ENCODE data around the gene DUSP22.

The DUSP22 gene

DNA sequence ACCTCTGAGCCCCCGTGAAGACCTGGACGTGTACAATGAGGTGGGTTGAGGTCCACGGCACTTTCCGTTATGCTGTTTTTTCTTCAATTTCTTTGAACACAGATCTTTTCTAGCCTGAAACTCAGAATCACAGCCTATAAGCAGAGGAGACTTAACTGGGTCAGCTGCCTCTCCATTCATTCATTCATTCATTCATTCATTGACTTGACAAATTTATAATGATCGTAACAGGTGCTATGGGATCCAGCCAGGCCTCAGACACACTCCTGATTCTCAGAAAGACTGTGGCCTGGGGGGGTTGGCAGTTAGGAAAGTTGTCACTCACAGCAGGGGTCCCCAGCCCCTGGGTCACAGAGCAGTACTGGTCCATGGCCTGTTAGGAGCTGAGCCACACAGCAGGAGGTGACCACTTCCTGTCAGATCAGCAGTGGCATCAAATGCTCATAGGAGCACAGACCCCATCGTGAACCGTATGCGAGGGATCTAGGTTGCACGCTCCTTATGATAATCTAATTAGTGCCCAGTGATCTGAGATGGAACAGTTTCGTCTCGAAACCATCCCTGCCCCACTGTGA, 60.7 kb downstream of the DUSP22 start:
- DNase-seq (ENCODE audit: low read depth), result no peak

DNA sequence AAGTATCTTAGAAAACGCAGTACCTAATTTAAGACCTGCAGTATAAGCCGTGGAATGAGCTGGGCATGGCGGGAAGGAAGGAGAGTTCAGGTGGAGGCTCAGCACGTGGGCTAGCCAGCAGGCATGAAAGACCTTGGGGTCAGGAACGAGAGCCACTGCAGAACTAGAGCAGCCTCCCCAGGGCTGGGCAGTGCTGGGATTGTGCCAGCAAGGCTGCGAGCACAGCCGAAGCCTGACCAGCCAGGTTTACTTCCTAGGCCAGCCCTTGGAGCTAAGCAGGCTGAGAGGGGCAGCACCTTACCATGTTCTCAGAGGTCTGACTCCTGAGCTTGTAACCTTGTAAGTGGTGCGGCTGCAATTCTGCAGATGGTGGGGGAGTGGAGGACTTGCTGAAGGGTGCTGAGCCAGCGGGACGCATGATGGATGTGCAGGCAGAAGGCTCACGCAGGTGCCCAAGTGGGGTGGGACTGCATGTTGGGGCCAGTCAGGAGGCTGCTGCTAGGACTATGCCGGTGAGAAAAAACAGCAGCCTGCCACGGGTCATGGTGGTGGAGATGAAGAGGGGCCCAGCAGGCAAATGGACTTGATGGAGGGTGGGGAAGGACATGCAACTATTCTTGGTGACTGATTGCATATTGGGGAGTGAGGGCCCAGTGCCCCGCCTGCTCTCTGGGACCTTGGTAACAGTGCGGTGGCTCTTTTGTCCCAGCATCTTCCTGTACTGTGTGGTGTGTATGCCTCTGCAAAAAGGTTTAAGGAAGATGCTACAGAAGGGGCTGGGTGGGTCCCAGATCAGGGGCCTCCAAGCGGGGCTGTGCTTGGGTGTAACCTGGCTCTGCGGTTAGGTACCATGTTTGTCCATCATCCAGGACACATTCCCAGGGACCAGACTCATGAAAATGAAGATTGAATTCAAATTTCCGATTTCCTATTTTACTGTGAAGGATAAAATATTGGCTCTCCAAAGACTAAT, 61.6 kb downstream of the DUSP22 start:
- no peak for DNase-seq (ENCODE audit: low read depth)

DNA sequence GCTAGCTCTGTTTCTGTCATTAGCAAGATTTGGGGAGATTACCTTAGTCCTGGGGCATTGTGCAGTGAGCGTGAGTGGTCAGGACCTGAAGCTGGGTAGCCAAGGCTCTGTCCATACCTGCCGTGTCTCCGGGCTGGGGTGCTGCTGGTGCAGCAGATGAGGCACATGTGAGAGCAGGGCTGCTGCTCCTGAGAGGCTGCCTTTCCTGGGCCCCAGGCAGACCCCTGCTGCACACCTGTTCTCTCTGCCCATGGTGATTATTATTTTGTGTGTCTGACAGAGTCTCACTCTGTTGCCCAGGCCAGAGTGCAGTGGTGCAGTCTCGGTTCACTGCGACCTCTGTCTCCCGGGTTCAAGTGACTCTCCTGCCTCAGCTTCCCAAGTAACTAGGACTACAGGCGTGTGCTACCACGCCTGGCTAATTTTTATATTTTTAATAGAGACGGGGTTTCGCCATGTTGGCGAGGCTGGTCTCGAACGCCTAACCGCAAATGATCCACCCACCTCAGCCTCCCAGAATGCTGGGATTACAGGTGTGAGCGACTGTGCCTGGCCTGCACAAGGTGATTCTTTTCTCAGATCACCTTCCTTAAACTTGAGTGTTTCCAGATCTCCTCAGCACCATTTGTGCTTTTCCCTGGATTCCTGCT, 62.5 kb downstream of the DUSP22 start:
- no peak for DNase-seq (ENCODE audit: low read depth)

DNA sequence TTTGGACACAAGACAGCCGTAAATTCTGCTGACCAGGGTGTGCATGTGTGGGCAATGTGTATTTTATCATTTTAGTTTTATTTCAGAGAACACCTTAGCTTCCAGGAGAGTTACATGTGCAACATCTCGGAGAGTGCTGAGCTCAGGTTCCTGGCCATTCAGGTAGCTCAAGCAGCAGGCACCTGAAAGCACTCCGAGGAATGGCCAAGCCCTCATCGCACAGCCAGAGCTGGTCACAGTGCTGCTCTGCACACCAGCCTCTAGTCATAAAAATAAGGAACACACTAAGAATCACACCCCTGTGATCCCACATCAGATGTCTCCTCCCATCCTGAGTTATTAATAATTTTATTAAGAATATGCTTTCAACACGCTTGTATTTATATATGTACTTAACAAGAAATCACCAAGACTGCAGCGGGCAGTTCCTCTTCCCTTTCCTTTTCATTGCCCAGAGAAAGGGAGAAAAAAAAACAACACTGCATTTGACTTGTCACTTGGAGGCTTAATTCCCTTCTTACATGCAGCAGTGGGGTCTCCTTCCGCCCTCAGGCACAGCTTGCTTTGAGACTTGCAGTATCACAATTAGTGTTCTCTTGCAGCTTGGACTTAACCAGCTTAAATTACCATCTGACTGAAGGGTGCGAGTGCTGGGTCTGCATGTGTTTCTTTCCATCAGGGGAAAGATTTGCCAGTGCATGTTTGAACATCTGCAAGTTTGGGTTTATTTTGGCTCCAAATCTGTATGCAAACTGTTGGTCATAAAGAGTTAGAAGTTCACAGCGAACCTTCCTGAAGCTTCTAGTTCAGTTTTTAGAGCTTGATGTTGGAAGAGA, 63.3 kb downstream of the DUSP22 start:
- DNase-seq (ENCODE audit: low read depth), result no peak

DNA sequence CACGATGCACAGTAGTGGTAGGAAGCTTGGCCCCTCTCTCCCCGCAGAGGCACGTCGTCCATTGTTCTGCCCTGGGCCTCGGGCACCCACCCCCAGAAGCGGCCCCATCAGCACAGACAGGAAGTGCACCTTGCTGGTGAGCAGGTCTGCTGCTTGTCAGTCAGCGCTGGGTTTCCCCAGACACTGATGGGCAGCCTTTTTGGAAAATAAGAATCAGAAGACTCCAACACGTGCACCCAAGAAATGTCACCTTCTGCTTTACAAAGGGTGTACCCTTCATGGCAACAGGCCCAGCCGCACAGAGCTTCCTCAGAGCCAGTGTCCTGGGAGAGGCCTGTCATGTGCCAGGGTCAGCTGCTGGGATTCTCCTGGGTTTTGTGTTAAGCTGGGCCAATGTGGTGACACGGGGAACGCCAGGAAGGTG, 64.6 kb downstream of the DUSP22 start:
- DNase-seq (ENCODE audit: low read depth), result peak; percentile 9

DNA sequence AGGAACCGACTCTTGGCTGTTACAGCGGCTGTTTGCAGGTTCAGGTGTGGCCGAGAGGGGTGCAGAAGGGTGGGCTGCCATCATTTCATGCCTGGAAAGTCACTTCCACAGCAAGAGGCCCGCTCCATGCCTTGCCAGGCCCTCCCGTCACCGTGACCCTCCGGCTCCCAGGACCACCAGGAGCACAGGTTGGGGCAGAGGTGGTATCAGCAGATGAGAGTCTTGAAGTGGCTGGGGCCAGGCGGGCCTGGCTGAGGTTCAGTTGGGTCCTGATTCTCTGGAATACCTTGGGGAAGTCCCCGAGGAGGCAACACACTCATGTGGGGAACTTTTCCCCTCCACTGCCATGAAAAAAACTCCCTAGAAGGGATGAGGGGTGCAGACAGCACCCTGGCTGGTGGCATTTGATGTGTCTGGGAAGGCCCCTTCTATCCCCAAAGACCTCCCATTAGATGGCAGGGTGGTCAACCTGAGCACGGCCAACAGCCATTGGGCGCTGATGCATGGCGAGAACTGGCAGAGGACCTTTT, 65.0 kb downstream of the DUSP22 start:
- no peak for DNase-seq (ENCODE audit: low read depth)

DNA sequence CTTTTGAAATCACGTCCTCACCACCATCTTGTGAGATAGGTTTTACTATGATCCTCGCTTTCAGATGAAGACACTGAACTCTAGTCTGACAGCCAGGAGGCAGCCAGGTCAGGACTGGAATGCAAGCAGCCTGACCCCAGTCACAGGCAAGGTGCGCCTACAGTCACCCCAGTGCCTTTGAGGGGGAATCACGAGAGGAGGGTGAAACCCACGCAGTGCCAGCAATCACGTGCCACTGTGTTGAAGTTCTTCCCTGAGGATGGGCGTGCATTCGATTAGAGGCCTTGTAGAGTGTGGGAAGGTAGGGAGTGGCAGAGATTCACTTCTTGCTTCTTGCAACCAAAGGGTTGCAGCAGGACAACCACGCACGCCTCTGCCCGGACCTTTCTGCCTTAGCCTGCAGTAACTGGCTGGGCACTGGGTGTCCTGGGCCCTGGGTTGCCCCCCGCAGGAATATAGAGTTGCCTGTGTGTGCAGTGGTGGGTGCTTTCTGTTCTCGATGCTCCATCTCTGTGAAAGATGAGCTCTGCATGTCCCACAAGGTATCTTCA, 65.6 kb downstream of the DUSP22 start:
- no peak for DNase-seq (ENCODE audit: low read depth)

DNA sequence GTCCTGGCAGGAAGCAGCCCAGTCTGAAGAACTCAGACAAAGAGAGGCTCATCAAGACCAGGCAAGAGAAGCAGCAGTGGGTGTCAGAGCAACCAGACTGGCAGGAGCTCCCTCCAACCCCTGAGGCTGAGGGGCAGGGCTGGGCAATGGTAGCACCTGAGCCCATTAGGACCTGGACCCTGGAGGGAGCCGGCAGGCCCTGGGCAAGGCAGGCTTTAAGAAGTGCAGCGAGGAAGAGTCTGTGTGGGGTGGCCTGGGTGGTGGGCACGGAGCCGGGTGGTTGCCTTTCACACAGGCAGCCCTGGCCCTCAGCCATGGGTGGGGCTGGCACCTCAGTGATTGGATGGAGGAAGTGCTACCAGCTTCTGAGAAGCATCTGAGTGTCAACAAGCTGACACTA, 66.1 kb downstream of the DUSP22 start:
- DNase-seq (ENCODE audit: low read depth), result no peak

DNA sequence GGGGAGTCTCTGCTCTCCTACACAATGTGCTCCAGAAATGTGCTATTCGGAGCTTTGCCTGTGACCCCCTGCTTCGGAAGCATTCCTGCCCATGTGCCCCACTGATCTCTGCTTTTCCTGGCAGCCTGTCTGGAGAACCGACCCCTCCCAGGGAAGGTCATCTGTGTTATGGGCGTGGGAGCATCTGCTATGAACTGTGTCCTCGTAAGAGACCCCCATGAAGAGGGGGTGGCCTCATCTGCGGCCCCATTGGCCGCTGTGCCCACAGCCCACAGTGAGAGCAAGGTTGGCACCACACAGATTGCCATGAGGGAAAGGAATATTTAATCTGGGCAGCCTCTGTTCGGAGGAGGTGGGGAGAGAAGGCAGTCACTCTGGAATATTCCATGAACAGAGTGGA, 66.6 kb downstream of the DUSP22 start:
- no peak for DNase-seq (ENCODE audit: low read depth)

DNA sequence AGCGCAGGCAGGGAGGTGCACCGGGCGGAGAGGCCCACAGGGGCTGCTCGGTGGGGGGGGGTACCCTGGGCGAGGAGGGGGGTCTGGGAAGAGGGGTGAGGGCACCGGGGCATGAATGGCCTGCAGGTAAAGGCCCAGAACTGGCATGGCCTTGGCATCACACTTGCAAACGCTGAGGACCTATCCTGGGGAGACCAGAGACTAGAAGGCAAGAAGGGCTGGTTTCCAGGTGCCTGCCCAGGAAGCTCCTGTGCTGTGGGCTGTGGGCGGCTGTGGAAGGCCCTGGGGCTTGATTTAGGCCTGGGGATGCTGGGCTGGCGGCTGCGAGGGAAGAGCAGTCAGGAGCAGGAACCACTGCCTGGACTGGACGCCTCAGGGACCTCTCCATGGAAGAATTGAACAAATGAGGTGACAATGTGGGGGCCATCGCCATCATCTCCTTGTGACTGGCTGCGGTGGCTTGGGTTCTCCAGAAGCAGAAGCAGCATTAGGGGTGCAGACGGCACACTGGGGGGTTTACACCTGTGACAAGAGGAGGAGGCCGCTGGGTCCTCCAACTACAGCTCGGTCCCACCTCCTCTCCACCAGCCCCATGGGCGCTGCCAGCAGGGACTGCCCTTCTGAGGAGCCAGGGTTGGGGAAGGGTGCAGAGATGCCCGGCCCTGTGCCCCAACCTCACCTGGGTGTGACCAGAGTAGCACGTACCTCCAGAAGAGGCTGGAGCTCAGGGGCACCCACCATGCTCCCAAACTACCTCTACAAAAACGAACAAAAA, 67.2 kb downstream of the DUSP22 start:
- DNase-seq (ENCODE audit: low read depth), result no peak

DNA sequence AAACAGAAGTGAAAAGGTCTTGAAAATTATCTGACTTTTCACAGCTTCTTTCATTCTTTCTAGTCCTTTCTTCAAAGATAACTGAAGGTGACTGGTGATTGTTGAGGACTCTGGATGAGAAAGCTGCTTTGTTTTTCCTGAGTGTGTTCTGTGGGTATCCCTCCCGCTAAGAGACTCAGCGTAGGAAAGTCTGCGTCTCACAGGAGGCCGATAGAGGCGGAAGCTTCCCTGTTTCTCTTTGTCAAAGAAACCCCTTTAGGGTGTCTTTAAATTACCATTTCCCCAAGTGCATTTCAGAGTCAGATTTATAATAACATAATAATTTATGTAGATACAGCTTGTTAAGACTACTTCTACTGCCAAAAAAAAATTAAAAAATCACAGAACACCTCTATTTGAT, 68.1 kb downstream of the DUSP22 start:
- no peak for DNase-seq (ENCODE audit: low read depth)

DNA sequence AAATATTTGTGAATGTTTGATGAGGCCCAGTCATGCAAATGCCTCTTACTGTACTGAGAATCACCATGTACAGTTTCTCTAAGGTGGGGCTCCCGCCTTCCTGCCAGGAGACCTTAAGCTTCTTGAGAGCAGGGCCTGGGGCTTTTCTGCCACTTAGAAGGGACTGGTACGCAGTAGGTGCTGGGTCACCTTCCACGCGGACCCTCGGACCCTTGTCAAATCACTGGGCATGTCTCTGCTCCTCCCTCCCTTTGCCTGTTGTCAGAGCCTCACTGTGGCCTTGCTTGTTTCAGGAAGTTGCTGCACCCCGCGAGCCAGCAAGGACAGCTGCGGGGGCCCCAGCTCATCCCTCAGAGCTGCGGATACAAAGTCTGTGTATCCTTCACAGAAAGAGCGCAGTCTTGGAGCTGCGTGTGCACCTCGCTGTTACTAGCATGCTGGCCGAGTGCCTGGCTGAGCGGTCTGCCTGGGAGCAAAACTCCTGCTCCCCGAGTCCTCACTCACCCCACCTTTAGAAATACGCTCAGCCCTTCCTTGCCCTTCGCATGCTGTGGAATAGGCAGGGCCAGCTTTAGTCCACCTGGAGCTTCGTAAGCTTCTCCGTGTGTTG, 68.6 kb downstream of the DUSP22 start:
- DNase-seq (ENCODE audit: low read depth), result no peak

DNA sequence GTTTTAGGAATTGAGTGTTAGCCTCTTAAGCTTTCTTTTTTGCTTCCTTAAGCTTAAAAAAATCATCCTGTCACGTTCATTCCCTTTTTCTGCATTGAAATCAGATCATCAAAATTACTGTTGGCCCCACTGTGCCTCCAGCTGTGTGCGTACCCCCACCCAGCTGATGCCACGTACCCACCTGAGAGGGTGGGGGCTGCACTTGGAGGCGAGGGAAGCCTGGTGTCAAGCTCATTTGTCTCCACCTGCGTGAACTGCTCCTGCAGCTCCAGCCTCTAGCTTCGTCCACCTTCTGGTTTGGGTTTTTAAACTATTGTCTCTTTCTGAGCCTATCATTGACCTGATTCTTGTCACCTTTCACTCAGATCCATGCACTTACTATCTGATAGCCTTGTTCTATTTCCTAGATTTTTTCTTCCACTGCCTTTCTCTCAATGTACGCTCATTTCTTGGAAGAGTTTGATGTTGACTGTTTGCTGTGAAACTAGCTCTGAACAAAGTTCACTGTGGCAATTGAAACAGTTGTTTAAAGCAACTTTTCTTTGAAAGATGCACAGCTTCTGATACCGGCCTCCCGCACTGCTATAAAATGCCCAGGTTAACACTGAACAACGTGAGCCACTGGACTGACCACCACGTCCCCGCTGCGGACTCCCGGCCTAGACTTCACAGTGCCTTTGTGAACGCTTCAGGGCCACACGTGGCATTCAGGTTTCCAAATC, 69.3 kb downstream of the DUSP22 start:
- no peak for DNase-seq (ENCODE audit: low read depth)

DNA sequence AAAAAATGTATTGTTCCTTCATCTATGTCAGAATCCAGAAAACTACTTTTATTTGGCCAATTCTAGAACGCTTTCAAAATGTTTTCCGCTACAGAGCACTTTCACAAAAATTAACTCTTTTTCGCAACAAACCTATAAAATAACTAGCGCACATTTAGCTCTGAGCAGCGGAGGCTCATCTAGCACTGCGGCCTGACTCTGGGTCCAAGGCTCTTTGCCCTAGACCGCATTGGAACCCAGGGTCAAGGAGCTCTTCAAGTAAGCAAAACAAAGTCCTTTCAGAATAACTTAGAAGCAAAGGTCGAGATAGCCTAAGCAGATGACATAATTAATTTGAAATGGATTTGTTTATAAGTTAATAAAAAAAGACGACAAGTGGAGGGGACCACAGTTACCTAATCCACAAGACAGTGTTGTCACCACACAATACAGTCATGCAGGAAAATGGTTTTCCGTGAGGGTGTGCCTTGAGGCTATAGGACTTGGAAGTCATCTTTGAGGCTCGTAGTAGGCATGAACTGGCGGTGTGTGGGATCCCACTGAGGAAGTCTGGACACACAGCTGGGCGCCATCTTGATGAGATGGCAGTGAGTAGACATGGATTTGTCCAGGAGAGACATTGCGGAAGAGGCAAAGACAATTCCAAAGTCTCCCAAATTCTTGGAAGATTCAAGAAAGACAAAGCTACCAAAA, 70.1 kb downstream of the DUSP22 start:
- no peak for DNase-seq (ENCODE audit: low read depth)

DNA sequence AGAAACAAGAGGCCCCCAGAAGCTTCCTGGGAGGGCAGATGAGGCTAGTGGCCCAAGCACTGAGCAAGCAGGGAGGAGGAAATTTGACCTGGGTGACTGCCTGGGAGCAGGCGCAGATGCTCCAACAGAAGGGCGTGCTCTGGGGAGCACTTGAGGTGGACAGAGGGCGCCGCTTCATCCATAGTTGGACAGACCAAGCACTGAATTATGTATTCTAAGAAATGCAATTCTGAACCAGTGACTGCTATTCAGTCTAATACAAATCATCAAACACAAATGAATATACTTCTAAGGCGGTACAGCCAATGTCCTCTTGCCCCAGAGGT, 70.6 kb downstream of the DUSP22 start:
- DNase-seq (ENCODE audit: low read depth), result no peak

DNA sequence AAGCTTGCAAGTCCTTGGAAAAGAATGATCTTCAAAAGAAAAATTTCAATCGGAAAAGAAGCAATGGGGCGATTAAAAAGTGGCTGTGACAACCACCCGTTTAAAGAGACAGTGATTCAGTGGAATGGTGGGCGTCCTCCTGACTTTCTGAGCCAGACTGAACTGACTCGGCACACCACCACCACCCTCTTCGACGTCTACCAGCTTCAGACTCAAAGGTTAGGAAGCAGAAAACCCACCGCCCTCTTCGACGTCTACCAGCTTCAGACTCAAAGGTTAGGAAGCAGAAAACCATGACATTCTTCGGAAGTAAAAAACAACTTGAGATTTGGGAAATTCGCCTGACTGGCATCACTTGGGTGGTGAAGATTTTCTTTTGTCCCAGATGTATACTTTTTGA, 71.0 kb downstream of the DUSP22 start:
- DNase-seq (ENCODE audit: low read depth), result no peak

DNA sequence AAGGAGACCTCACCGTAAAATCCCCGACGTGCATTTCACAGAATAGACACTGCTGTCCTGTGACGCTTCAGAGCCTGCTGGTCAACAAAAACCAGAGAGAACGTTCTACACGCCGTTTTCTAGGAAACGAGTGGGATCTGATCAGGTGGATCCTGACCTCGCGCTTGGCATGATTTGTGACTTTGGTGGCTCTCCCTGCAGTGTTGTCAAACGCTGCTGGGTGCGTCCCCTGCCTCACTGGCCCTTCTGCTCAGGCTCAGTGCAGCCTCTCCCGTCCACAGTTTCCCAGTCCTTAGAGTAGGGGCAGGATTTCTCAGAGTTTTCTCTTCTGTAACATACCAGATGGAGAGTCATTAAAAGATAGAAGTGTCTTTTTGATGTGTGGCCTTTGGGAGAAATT, 71.6 kb downstream of the DUSP22 start:
- no peak for DNase-seq (ENCODE audit: low read depth)

DNA sequence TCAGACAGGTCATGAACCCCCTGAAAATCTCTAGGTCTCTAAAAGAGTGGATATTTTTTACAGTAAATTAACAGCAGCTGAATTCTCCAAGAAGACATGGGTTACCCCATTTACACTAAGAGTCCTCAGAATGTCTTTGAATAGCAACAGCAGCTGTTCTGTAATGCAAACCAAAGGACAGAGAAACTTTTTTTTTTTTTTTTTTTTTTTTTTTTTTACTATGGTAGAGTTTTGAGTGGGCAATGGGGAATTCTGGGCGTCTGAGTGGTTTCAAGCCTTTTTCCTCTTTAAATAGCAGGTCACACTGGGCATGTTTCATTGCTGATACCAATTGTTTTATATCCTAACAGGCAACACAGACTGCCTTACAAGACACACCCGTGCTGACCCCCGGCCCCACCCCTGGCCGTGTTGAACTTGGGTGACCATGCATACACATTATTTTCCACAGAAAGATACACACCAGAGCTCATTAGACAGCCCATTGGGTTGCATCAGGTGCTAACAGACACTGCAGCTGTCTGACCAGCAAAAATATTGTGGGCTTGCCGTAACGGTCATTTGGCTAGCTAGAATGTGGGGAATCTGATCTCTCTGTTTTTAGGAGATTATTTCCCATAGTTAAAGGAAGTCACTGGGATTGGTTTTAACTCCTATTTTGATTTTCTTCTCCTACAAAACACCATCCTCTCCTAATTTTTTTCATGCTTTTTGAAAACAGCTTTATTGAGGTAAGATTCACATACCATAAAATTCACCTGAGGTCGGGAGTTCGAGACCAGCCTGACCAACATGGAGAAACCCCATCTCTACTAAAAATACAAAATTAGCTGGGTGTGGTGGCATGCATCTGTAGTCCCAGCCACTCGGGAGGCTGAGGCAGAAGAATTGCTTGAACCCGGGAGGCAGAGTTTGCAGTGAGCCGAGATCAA, 72.6 kb downstream of the DUSP22 start:
- no peak for DNase-seq (ENCODE audit: low read depth)

Measured in stimulated activated CD4-positive, alpha-beta T cell treated with anti-CD3 and anti-CD28 coated beads, Interleukin-2, amount 100 ng/mL, for 4 hours (primary cell).